Epidermal melanocyte (primary cell): ENCODE results near the gene TOGARAM2.

Experiments used
- DNase-seq: peaks from one replicate; pipeline ENCODE4 v3.0.0; 2011; ENCODE audit warnings: low spot score; ENCODE audit not compliant: insufficient read length

Gene TOGARAM2

DNA sequence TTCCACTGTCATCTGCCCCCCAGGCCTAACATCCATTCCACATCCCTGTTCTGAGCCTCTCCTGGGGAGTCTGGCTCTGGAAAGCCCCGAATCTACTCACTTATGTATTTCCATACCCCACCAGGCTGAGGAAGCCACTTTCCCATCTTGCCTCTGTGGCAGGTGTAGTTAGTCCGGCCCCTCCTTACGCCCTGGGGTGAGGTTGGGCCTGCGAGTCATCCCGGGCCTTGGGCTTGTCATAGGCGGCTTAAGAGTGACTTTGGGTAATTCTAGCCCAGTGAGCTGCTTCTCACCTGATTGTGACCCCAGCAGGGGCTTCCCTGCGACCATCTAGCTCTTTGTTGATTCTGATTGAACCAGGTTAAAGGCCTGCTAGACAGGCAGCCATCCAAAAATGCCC, 72.1 kb downstream of the TOGARAM2 start:
- DNase-seq, result no peak

- no peak for DNase-seq
These were observed 72.7 kb downstream of the TOGARAM2 start for GRCh38 chr2:29053670-29054400.

GRCh38 chr2:29054430-29054829, 73.3 kb downstream of the TOGARAM2 start:
- no peak for DNase-seq

- no peak for DNase-seq
These were observed 74.5 kb downstream of the TOGARAM2 start for GRCh38 chr2:29055601-29056000.

DNA sequence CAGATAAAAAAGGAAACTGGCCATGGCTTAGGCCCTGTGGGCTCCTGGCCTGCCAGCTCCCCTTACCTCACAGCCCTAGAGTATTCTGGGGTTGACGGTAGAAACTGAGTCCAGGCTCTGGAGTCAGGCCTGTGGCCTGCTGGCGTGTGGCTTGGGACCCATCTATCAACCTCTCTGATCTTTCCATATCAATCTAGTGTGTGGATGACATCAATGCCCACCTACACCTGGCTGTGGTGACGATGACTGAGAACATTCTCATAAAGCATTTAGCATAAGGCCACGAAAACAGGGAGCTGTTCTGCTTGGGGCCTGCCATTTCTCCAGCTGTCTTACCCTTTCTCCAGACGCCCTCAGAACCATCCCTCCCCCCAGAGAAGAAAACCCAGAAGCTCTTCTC, 75.4 kb downstream of the TOGARAM2 start:
- no peak for DNase-seq

DNA sequence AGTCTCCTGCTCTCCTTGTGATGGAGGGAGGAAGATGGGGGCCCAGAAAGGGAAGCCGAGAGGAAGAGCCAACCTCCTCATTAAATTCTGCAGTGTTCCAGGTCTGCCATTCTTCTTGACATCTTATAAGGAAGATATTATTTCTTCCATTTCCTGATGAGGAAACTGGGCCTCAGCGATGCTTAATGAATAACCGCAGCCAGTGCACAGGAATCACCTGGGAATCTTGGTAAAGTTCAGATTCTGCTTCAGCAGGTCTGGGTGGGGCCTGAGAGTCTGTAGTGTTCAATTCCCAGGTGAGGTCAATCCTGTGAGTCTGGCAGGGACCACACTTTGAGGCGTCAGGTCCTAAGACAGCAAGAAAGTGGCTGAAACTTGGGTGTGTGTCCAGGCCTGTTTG, 75.9 kb downstream of the TOGARAM2 start:
- no peak for DNase-seq

GRCh38 chr2:29059624-29060023, 78.5 kb downstream of the TOGARAM2 start:
- no peak for DNase-seq

DNA sequence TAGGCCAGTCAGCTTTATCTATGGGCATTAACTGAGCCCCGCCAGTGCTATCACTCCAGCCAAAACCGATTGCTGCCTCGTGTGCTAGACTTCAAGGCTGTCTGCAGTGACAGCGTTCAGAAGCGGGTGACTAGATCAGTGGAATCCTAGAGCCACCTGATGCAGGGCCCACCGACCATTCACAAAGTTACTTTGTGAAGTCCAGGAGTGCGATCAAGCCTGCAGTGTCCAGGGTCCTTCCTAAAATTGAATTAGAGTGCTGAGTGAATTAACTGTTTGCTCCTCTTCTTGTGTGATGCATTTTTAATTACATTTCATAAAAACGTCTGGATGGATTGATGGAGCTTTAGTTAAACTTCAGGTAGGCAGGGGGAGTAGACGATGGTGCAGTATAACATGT, 79.3 kb downstream of the TOGARAM2 start:
- DNase-seq, result no peak

DNA sequence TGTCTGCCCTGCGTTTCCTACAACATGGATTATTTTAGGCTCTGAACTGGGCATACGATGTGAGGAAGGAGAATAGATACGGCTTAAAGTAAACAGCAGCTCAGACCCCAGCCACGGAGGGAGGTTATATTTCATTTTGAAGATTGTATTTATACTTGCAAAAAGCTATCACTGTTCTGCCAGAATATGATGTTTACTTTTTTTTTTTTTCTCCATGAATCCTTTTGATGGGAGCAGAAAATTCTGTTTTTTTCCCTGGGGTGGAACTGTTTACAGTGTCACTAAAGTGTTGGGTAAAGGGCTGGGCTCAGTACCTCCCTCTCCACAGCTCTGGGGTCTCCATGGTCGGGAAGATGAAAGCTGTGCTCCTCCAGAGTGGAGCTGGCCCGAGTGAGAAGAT, 80.1 kb downstream of the TOGARAM2 start:
- DNase-seq, result no peak

- no peak for DNase-seq
These were observed 80.5 kb downstream of the TOGARAM2 start for GRCh38 chr2:29061616-29062015.

DNA sequence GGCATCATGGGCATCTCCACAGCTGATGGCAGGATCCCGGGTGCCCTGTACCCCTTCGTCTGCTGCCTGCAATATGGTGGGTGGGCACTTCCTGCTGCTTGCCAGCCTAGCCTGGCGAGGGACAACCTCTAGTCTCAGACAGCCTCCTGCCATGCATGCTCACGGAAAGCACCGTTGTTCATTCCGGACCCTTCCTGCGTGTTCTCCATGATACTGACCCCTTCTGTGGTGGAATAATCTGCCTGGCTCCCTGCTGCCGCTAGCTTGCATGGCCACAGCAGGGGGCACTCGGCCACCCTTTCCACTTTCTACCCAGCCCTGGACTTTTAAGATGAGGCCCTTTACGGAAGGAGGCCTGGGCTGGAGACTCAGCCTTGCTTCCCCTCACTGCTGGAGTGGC, 81.3 kb downstream of the TOGARAM2 start:
- DNase-seq, result no peak

- DNase-seq, result no peak
These were observed 82.0 kb downstream of the TOGARAM2 start for GRCh38 chr2:29063056-29063455.

DNA sequence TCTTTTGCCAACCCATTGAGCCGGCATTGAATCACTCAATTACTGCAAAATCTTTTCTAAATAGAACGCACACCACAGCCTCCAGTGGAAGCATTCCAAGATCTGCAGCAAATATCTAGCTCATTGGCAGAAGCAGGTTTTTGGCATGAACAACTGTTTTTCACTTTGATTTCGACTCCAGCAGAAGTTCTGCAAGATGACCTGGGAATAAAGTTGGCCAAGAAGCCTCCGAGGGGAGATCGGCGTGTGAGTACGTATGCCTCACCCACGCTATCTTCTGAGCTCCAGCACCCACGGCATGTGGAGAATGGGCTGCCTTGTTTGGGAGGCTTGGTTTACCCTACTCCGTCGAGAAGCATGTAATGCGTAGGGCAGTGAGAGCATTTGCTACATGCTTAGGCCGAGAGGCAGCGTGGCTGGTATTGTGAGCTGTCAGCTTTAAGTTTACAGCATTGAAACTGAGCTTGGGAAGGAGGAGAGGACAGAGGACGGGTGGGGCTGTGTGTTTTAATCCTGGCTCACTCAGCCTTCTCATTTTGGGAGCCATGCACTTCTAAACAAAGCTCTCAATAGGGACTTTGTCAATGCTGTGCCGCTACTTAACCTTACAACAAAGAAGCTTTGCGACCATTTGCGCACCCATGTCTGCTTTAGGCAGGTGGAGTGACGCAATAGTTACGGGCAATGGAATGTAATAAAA, 82.7 kb downstream of the TOGARAM2 start:
- DNase-seq, result no peak

- DNase-seq, result no peak
These were observed 83.2 kb downstream of the TOGARAM2 start for GRCh38 chr2:29064346-29064715.

- no peak for DNase-seq
These were observed 83.6 kb downstream of the TOGARAM2 start for GRCh38 chr2:29064746-29065067.

DNA sequence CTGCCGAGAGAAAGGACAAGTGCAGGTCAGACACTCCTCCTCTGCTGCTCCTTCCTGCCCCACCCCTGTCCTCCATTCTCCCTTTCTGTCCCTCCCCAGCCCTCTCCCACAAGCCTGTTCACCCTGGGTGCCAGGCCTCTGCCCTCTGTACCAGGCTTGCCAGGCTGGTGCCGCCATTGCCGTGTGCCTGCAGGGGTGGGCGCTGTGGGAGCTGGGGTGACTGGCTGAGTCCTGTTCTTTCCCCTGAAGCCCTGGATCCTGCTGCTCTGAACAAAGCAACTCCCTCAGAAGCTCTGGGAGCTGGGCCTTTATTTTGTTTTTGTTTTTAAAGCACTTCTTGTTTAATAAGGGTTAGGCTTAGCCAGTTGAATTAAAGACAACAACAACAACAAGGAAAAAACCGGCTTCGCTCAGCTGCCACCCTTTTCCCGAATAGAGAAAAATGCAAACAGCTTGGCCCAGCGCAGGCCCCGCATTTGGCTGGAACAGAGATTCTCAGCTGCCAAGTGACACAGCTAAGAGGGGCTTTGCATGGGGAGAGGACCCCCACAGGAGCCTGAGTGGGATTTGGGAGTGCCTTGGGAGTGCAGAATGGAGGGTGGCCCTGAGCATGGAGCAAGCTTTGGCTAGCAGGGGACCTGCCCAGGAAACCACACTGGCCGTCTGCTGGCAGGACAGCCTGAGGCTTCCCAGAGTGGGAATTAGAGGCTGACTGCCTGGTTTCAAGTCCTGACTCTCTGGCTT, 84.1 kb downstream of the TOGARAM2 start:
- DNase-seq, result no peak

DNA sequence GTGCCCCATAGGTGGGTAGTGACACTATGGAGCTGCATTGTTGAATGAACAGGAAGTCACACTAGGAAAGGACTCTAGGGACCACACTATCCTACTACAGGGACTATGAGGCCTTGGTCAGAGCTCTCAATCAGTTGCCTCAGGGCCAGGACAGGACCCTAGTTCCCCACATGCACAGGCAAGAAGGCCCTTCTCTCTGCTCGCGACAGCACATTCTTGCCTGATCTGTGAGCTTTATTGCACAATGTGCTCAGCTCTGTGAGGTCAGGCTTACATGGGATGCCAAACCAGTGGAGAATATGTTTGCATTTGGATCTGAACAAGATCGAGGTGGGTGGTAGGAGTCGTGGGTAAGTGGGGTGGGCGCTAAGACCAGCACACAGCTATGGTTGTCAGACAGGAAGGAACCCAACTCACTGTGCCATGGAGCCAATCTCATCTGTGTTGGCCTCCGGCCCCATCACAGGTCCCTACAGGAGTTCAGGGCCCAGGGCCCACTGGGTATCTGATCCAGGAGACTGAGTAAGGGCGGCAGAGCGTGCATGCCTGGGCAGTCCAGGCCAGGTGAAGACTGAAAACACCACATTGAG, 85.3 kb downstream of the TOGARAM2 start:
- no peak for DNase-seq

DNA sequence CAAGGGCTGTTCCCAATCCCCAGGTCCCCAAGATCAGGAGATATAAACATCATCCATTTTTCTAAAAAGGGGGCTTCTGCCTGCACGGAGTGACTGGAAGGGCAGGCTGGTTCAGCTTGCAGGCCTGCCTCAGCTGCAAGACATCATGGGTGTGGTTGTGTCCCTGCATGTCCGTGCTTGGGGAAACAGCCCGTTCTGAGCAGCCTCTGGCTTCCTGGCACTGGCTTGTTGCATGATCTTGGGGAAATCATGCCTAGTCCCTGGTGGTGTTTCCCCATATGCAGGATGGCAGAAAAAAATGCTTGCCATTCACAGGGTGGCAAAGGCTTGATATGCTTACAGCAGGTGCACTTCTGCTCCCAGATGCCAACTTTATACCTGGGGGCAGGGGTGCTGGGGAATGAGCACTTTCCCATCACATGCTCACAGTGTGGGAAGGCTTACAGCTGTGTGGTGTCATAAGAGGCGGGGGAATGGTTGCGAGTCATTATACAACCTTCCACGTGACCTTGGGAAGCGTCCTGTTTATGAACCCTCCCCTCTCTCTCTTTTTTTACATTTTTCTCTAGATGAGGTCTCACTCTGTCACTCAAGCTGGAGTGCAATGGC, 86.0 kb downstream of the TOGARAM2 start:
- no peak for DNase-seq

DNA sequence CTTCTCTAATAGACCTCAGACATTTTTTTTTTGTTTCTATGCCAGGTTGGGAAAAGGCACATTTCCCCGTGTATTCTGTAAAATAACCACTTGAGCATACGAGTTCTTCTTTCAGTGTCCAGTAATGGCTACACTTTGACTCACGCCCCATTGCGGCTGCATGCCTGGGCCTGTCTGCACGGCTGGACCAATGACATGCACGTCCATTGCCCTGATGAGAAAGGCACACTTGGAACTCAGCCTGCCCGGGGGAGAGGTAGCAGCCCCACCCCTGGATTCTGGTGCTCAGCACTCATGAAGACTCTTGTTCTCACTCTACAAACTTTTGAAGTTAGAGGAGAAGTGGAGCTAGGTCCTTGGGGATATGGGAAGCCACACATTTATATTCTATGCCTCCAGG, 87.4 kb downstream of the TOGARAM2 start:
- DNase-seq, result no peak

DNA sequence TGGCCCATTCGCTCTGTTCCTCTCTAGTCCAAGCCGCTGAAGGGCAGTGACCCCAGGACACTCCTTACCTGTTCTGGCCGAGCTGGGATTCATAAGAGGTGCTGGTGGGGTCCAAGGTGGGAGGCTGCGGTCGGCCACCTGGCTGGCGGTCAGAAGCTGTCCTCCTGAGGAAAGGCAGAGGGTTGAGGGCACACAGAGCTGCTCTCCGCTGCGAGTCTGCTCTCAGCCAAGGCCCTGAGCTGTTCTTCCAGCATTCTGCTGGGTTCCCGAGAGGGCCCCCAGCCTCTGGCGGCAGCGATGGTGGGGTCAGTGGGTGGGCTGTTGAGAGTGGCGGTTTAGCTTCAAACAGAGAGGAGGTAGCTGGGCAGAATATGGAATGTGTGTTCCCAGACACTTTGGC, 89.4 kb downstream of the TOGARAM2 start:
- no peak for DNase-seq

- no peak for DNase-seq
These were observed 90.2 kb downstream of the TOGARAM2 start for GRCh38 chr2:29071032-29071975.
